ENCODE measurements around the gene OSBPL8. TPM values are rescaled to one million over a fixed set of nuclear protein-coding genes. Genes with fewer than 3 reads are reported as not detected.

OSBPL8 gene
- total and polyA plus RNA-seq, 12 donors: 3.7 to 154 (median 45.1) TPM

DNA sequence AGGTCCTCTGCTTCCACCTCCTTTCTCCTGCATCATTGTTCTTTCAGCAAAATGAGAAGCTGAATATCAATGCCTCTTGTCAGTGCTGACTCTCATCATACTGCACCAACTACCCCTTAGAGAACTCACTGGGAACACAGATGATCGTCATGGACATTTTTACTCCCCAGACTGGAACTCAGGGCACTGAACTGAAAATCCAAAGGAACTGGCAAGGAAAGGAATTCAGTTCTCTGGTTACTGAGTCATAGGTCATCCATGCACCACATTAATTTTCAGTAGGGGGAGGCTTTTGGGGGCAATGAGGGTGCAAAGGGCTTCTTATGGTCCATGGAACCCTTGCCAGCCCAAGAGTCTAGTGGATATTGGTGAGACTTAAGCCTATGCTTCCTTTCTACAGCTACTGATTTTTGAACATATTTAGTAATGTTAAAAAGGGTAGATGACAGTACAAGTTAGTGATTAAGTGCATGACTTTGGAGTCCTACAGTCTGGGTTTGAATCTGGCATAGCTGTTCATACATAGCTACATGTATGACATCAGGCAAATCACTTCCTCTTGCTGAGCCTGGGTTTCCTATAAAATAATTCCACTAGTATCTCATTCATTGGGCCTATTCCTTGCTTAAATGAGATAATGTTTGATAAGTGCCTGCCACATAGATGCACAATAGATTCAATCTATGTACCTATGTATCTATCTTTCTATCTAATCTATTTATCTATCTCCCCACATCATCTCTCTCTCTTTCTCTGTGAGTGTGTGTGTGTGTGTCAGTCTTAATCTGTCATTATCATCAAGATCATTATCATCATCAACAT, 240.6 kb downstream of the OSBPL8 start:
- no peaks in the 10 kb centered on the region for H3K36me3 ChIP-seq (replicated peaks in 1 of 2)
- no peak overlapping the region for H3K27ac ChIP-seq
- no peaks in the 10 kb centered on the region for H3K4me1 ChIP-seq (replicated peaks in 1 of 2)
- H3K27me3 ChIP-seq: no peaks in the 10 kb centered on the region
- intact Hi-C loops (cut with DNase I): no loop called here
- H3K4me3 ChIP-seq: no peak overlapping the region
- no peaks in the 10 kb centered on the region for H3K9me3 ChIP-seq (replicated peaks in 1 of 3)
- TF ChIP-seq, protein P1, sequence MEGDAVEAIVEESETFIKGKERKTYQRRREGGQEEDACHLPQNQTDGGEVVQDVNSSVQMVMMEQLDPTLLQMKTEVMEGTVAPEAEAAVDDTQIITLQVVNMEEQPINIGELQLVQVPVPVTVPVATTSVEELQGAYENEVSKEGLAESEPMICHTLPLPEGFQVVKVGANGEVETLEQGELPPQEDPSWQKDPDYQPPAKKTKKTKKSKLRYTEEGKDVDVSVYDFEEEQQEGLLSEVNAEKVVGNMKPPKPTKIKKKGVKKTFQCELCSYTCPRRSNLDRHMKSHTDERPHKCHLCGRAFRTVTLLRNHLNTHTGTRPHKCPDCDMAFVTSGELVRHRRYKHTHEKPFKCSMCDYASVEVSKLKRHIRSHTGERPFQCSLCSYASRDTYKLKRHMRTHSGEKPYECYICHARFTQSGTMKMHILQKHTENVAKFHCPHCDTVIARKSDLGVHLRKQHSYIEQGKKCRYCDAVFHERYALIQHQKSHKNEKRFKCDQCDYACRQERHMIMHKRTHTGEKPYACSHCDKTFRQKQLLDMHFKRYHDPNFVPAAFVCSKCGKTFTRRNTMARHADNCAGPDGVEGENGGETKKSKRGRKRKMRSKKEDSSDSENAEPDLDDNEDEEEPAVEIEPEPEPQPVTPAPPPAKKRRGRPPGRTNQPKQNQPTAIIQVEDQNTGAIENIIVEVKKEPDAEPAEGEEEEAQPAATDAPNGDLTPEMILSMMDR (IDR thresholded peaks at IDR 0.05): no peak
- TF ChIP-seq POLR2A (IDR thresholded peaks at IDR 0.05): no peak
- 96 to 100% (median 99%) methylated on average over 1 of the region's 1 CpG for WGBS, 4 donors
- DNase-seq: no peak

DNA sequence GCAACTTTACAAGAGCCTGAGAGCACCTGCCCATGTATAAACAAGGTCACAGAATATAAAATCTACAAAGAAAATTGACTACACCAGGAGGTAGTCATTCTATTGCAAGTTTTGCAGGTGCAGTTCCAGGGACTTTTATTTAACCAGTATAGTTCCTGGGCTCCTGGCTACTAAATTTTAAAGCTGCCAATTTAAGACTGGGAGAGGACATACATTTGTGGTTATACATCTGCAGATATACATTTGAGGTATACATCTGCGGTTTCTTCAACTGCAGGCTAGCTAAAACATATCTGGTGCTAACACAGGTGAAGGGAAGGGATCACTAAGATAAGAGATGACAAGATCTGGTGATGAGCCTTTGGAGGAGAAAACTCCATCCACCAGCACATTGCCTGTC, 241.6 kb downstream of the OSBPL8 start:
- H3K36me3 ChIP-seq (replicated peaks in 1 of 2): no peaks in the 10 kb centered on the region
- DNase-seq: no peak
- H3K27me3 ChIP-seq: no peaks in the 10 kb centered on the region
- no peak overlapping the region for H3K27ac ChIP-seq
- H3K9me3 ChIP-seq (replicated peaks in 1 of 3): no peaks in the 10 kb centered on the region
- WGBS, 4 donors: 92 to 100% (median 97%) methylated on average over 1 of the region's 1 CpG
- H3K4me1 ChIP-seq (replicated peaks in 1 of 2): no peaks in the 10 kb centered on the region
- TF ChIP-seq, protein P1 (IDR thresholded peaks at IDR 0.05): no peak
- no peak for TF ChIP-seq POLR2A (IDR thresholded peaks at IDR 0.05)
- intact Hi-C loops (cut with DNase I): no loop called here
- H3K4me3 ChIP-seq: no peak overlapping the region

DNA sequence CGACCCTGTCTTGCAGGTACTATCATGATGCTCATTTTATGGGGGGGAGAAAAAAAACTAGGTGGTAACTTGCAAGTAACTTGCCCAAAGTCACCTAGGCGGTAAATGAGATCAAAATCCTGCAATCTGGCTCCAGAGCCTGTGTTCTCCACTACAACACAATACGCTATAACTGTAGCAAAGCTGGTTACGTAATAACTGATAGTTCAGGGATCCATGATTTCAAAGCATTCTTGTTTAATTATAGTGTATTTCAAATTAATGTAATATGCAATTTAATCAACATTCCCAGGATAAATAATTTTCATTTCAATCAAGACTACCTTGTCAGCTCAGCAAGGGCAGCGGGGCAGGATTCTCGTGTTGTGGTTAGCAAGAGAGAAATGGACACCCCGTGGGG, 243.1 kb downstream of the OSBPL8 start:
- Histone ChIP-seq H3K27ac (no peak overlapping the region), H3K27me3 (no peaks in the 10 kb centered on the region), H3K4me3 (no peak overlapping the region), H3K4me1 (replicated peaks in 1 of 2) (no peaks in the 10 kb centered on the region), H3K9me3 (replicated peaks in 1 of 3) (no peaks in the 10 kb centered on the region), H3K36me3 (replicated peaks in 1 of 2) (no peaks in the 10 kb centered on the region)
- TF ChIP-seq POLR2A (IDR thresholded peaks at IDR 0.05): no peak
- TF ChIP-seq, protein P1 (IDR thresholded peaks at IDR 0.05): no peak
- 87 to 90% (median 88%) methylated on average over 7 of the region's 7 CpGs for WGBS, 4 donors
- intact Hi-C loops (cut with DNase I): no loop called here
- DNase-seq: no peak

DNA sequence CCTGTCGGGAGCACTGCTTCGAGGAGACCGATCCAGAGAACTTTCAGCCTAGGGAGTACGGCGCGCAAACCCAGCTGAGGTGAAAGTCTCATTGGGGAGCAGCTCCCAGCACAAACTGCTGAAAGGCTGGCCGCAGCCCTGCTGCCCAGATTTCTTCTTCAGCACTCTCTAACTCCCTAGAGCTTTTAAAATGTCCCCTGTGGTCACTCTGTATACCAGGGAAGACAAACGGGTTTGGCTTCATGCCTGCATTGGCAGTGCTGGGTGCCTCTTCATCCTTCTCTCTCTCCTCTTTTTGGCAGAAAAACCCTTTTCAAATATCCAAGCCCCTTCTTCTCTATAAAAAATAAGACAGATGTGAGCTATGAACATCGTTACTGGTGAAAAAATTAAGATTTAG, 246.3 kb downstream of the OSBPL8 start:
- H3K27me3 ChIP-seq: no peaks in the 10 kb centered on the region
- intact Hi-C loops (cut with DNase I): no loop called here
- no peaks in the 10 kb centered on the region for H3K4me1 ChIP-seq (replicated peaks in 1 of 2)
- TF ChIP-seq POLR2A (IDR thresholded peaks at IDR 0.05): no peak
- TF ChIP-seq, protein P1 (IDR thresholded peaks at IDR 0.05): no peak
- no peak overlapping the region for H3K4me3 ChIP-seq
- no peaks in the 10 kb centered on the region for H3K9me3 ChIP-seq (replicated peaks in 1 of 3)
- no peak overlapping the region for H3K27ac ChIP-seq
- WGBS, 4 donors: 68 to 83% (median 74%) methylated on average over 6 to 9 of the region's 9 CpGs
- DNase-seq: no peak
- no peaks in the 10 kb centered on the region for H3K36me3 ChIP-seq (replicated peaks in 1 of 2)

Data from adrenal gland (tissue), 12 donors.